Stimulated activated CD8-positive, alpha-beta memory T cell treated with anti-CD3 and anti-CD28 coated beads, Interleukin-12 subunit alpha, Interleukin-12 subunit beta, amount 100 ng/mL, for 1 hour (primary cell): Measurements from ENCODE around the gene ABHD17C.

Experiments
- DNase-seq: peaks from one replicate; pipeline ENCODE4 v3.0.0-alpha.2; 2020; ENCODE audit warnings: low read depth

The ABHD17C gene

DNA sequence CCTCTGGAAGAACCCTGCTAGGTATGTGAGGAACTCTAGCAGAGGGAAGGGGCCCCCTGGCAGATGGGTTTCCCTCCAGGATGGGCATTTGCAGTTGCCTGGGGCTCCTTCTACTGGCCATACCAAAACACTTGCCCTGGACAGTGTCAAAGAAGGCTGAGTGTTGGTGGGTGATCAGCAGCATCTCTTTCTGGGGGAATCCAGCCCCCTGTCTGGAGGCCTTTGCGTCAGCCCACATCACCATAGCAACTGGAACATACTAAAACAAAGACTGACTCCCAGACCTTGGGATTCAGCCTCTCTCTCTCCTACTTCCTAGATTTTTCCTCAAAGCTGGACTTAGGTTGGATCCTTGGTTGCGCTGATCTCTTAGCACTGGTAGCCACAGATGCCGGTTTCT is 92.2 kb downstream of the ABHD17C start:
- DNase-seq: no peak

DNA sequence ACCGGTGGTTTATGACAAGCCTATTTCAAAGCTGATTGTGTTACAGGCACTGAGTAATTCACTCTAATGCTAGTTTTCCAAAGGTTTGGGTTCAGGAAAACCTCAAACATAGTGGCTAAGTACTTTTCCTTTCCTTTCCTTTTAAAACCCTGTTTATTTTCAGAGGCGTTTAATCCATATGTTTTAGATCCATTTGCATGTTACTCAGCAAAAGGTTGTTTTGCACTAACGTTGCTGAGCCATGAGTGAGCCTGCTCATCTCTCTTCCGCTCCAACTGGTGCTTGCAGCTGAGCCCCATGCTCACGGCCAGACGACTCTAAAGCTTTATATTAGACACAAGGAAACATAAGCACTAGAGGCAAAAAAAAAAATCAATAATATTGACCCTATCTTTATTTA is 93.4 kb downstream of the ABHD17C start:
- DNase-seq: no peak

- DNase-seq: no peak
Measured at GRCh38 chr15:80789296-80789695, 94.2 kb downstream of the ABHD17C start.

DNA sequence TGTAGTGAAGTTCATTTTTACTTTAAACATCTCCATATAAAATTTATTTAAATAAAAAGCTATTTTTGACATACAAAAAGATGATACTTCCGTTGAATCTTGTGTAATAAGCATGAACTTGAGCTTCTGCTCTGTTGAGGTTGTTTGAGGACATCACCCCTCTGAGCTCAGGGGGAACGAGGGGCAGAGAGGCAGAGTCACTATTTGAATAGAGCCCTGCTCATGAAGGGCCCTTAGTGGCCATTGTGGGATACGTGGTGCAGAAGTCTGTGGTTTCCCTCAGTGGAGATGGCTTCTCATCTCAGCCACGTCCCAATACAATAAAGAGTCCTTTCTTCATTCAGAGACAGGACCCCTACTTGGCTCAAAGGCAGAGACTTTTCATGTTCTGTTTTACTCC is 94.7 kb downstream of the ABHD17C start:
- no peak for DNase-seq

- no peak for DNase-seq
Measured at GRCh38 chr15:80790236-80790635, 95.1 kb downstream of the ABHD17C start.

DNA sequence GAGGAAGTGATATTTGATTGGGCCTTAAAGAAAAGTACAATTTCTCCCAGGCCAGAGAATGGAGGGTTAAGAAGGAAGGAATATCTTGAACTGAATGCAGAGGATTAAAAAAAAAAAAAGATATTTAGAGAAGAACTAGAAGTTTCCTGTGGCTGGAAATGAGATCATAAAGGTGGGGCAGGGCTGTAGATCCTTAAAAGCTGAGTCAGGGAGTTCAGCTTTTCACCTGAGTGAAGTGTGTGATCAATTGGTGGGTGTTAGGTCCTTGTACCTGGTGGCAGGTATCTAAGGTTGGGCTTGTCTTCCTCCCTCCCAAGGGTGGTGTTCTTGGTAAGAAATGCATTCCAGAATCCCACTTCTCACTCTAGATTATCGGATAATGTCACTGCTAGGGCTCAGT is 95.9 kb downstream of the ABHD17C start:
- no peak for DNase-seq

GRCh38 chr15:80796407-80796806 is 101.3 kb downstream of the ABHD17C start:
- DNase-seq: no peak

GRCh38 chr15:80798911-80799310 is 103.8 kb downstream of the ABHD17C start:
- DNase-seq: no peak

- no peak for DNase-seq
Measured at GRCh38 chr15:80800067-80800466, 105.0 kb downstream of the ABHD17C start.

- DNase-seq: no peak
Measured at GRCh38 chr15:80801891-80802680, 107.0 kb downstream of the ABHD17C start.

DNA sequence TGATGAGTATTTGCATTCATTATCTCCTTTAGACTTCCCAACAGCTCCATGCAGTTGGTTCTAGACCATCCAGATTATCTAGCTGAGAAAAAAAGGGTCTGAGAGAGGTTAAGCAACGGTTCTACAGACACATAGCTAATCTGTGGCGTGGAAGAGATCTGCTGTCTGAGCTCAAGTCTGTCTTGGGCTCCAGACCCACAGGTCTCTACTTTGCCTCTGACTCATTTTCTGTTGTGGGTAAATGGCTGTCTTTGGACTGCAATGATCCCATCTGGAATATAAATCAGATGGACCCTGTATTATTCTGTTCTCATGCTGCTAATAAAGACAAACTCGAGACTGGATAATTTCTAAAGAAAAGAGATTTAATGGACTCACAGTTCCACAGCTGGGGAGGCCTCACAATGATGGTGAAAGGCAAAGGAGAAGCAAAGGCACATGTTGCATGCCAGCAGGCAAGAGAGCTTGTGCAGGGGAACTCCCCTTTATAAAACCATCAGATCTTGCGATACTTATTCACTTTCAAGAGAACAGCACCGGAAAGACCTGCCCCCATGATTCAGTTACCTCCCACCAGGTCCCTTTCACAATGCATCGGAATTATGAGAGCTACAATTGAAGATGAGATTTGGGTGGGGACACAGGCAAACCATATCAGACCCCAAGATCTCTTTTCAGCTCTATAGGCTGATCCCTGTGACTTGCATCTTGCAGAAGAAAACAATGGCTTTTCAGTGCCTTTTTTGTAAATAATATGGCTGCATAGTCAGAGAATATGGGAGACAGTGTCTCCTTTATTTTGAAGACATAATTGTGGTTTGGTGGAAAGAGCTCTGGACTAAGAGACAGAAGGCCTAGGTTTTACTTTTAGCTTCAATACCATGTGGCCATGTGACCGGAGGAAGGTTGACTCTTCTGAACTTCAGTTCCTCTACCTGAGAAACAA is 108.7 kb downstream of the ABHD17C start:
- DNase-seq: no peak

GRCh38 chr15:80804970-80805495 is 109.9 kb downstream of the ABHD17C start:
- no peak for DNase-seq
